T47D (cell line): ENCODE data around the gene CYP4F8.
A peak's percentile ranks its signal among the peaks of the same experiment; 100 is the strongest.

Experiments
- DNase-seq, 2 experiments: peaks; one replicate each; pipeline versions ENCODE4 v3.0.0 to v3.0.0-alpha.2; 2011 to 2012; ENCODE audit warnings: low read depth in 1 of 2, low spot score in 1 of 2
- JUND ChIP-seq: IDR thresholded peaks from 2 replicates; pipeline ENCODE4 v1.6.1; 2012; ENCODE audit warnings: low read depth
- in situ Hi-C: cut with HindIII; loops from 2 replicates; pipeline ENCODE4 v1.10.0; 2016; ENCODE audit warnings: low sequenced_read_pairs, low pct_unique_long_range_greater_than_20kb

The CYP4F8 gene

DNA sequence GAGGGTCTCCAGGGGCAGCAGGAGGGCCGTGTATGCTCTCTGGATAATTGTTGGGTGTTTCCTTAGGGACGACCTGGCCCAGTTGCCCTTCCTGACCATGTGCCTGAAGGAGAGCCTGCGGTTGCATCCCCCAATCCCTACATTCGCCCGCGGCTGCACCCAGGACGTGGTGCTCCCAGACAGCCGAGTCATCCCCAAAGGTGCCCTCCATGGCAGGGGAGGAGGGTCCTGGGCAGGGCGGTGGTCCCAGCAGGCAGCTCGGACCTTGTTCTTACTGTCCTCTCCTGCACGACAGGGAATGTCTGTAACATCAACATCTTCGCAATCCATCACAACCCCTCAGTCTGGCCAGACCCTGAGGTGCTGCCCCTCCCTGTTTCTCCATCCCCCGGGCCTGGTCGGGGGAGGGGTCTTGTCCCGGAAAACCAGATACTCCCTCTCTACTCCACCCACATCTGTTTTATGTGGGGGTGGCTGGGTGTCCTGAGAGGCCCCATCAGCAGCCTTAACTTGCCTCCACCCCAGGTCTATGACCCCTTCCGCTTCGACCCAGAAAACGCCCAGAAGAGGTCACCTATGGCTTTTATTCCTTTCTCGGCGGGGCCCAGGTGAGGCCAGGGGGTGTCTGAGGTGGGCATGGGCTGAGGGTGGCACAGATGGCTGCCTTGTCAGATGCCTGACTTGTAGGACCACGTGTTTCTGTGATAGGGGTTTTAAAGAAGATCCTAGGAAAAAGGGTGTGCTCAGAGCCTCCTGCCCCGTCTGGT lies 13.4 kb downstream of the CYP4F8 start:
- TF ChIP-seq JUND, result no peak
- DNase-seq, result no peak
- in situ Hi-C loops, result no loop called here

DNA sequence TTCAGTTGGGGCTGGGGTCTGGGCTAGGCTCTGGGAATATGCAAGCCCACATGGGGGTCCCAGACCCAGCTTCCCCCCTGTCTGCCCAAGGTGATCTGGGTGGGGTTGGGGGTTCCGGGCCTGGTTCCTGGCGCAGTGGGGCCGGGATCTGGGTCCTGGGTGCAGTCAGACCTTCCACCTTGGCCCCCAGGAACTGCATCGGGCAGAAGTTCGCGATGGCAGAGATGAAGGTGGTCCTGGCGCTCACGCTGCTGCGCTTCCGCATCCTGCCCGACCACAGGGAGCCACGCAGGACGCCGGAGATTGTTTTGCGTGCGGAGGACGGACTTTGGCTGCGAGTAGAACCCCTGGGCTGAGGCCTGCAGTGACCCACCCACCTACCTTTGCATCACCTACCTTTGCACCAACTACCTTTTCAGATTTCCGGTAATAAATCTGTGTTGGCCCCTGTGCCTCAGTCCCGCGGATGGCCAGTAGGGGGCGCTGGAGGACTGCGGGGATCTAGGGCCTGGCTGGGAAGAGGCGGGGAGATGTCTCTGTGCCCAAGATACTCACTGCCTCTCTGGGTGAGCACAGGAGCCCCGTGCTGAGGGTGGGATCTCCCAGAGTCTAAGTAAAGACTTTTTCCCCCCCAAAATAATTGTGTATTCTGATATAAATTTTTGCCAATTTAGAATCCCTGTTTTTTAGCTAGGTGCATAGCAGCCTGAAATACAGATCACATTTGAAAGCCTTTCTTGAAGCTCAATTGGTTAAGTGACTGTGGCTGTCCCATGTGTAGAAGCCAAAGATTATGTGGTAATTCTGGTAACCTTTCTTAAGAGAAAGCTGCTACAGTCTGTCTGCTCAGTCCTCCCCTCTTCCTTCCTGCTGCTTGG lies 14.2 kb downstream of the CYP4F8 start:
- no peak for TF ChIP-seq JUND
- DNase-seq, result peak; percentile 18 to 64
- in situ Hi-C loops, result no loop called here

DNA sequence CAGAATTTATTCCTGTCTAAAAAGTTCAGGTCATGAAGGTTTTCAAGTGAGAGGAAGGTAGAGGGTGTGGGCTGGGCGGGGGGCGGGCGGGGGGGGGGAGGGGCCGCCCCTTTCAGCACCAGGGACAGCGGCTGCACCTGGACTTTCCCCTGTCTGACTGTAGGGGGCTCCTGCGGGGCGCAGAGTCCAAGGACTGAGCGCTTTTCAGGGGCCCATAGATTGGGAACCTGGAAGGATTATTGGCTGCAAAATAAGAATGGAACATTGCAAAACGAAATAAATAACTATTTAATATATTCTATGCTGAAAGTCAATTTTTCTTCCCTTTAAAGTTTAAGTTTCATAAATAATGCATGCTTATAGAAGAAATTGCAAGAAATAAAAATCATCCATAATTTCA lies 16.8 kb downstream of the CYP4F8 start:
- in situ Hi-C loops, result no loop called here
- no peak for TF ChIP-seq JUND

DNA sequence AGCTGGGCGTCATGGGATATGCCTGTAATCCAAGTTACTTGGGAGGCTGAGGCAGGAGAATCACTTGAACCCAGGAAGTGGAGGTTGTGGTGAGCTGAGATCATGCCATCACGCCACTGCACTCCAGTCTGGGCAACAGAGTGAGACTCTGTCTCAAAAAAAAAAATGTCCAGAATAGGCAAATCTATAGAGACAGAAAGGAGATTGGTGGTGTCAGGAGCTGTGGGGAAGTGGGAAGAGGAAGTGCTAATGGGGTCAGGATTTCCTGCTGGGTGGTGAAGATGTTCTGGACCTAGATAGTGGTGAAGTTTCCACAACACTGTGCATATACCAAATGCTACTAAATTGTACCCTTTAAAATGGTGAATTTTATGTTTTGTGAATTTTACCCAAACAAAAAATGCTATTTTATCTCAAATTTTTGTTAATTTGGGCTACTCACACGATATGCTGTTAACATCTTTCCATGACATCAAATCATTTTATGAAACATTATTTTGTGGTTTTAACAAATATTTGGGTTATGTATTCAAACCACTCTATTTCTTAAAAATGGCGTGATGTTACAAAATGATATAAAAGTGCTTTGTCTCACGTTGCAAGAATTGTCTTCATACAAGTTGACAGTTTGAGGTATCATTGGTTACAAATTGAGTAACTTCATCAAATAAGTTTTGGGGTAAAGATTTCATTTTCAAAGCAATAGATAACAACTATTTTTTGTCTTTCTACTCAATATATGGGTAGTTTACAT lies 18.2 kb downstream of the CYP4F8 start:
- TF ChIP-seq JUND, result no peak
- in situ Hi-C loops, result no loop called here
- DNase-seq, result no peak

More for the DNA sequence above, 16.8 kb downstream of the CYP4F8 start:
- peak in 1 of 2 experiments; percentile 50 for DNase-seq

DNA sequence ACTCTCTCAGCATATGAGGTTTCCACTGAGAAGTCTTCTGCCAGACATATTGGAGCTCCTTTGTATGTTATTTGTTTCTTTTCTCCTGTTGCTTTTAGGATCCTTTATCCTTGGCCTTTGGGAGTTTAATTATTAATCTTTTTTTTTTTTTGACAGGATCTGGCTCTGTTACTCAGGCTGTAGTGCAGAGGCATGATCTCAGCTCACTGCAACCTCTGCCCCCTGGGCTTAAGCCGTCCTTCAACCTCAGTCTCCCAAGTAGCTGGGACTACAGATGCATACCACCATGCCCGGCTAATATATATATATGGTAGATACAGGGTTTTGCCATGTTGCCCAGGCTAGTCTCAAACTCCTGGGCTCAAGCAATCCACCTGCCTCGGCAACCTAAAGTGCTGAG lies 19.1 kb downstream of the CYP4F8 start:
- in situ Hi-C loops, result no loop called here
- DNase-seq, result no peak

DNA sequence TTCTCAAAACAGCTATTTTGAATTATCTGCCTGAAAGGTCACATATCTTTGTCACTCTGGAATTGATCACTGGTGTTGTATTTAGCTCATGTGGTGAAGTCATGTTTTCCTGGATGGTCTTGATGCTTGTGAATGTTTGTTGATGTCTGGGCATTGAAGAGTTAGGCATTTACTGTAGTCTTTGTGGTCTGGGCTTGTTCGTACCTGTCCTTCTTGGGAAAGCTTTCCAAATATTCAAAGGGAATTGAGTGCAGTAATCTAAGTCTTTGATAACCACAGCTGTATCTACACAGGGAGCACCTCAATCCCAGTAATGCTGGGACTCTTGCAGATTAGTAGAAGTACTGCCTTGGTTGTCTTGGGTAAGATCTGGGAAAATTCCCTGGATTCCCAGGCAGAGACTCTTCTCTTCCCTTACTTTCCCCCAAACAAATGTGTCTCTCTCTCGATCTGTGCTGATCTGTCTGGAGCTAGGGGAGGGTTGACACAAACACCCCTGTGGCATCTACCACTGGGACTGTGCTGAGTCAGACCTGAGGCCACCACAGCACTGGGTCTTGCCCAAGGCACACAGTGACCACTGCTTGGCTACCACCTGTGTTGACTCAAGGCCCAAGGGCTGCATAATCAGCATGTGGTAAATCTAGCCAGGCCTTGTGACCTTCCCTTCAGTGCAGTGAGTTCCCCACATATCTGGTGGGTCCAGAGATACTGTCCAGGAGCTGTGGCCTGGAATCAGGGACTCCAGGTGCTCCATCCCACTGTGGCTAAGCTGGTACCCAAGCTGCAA lies 20.2 kb downstream of the CYP4F8 start:
- in situ Hi-C loops, result no loop called here
- no peak for TF ChIP-seq JUND
- no peak for DNase-seq

More for the DNA sequence above, 19.1 kb downstream of the CYP4F8 start:
- TF ChIP-seq JUND, result no peak

DNA sequence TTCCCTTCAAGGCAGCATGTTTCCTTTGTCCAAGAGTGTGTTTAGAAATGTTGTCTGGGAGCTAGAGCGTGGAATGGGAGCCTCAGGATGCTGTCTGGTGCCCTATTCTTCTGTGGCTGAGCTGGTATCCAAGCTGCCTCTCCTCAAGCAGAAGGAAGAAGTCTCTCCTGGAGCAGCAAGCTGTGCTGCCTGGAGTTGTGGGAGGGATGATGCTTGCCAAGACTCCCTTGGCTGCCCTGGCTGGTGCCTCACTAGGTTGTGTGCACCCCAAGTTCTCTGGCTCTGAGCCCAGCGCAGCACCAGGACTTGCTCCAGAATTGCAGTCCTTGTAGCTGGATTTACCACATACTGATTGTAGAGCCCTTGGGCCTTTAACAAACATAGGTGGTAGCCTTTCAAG lies 21.0 kb downstream of the CYP4F8 start:
- no peak for TF ChIP-seq JUND
- no peak for DNase-seq
- in situ Hi-C loops, result no loop called here

DNA sequence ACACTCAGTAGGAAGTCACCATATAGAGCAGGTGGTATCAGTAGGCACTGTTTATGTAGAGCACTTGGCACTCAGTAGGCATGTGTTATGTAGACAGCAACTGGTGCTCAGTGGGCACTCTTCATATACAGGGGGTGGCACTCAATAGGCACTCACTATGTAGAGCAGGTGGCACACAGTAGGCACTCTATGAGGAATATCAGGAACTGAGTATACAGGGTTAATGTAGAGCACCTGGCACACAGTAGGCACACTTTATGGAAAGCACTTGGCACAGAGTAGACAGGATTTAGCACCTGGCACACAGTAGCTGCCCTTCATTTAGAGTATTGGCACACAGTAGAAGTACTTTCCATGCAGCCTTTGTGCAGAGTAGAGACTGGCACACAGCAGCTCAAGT lies 24.6 kb downstream of the CYP4F8 start:
- in situ Hi-C loops, result no loop called here

DNA sequence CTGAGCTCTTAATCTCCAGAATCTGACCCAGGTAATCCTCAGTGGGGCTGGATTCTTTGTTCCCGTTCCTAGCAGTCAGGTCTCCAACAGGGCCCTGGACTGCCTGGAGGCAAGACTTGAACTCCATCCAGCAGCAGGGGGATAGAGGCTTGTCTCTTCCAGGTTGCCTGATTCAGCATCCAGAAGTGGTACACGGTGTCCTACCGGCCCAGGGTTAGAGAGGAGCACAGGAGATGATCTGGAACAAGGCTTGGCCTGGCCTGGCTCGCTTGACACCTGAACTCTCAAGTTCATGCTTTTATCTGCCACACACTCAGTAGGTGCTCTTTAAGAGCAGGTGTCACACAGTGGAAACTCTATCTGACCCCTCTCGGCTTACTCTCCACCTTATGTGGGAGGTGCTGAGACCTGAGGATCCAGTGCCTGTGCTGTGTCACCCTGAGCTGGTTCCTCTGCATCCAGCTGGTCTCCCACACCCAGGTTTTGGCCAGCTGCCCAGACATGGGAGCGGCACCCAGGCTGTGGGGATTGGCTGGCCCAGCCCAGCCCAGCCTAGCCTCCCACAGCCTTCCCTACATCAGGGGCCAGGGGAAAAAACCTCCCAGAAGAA lies 25.4 kb downstream of the CYP4F8 start, which contains the start of gene CYP4F3:
Gene CYP4F3, plus strand, starts transcription at position 604 of the 610 bp plus-strand sequence. CDS start 519 bp downstream, outside the sequence.
- in situ Hi-C loops, result no loop called here
- no peak for TF ChIP-seq JUND
- peak in 1 of 2 experiments; percentile 33 for DNase-seq

More for the DNA sequence above, 24.6 kb downstream of the CYP4F8 start:
- TF ChIP-seq JUND, result no peak
- DNase-seq, result no peak

DNA sequence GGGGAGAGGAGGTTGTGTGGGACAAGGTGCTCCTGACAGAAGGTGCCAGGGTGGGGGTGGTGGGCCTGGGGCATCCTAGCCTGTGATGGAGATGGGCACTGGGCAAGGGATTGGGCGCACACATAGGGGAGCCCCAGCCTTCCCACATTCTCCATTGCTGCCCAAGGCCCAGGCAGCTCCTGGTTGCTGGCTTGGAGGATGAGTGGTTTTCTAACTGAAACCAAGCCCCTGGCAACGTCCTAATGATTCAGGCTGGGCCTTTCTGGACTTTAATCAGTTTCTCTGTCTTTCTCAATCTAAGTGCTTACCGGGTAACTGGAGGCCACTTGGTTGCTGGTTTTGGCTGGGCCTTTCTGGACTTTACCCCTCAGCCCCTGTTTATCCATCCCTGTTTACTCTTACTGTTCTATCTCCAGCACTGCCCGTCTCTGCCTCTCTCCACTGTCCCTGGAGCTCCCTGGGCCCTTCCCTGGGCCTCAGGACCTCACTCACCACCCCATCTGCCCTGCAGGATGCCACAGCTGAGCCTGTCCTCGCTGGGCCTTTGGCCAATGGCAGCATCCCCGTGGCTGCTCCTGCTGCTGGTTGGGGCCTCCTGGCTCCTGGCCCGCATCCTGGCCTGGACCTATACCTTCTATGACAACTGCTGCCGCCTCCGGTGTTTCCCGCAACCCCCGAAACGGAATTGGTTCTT lies 26.0 kb downstream of the CYP4F8 start:
- no peak for DNase-seq
- in situ Hi-C loops, result no loop called here
- TF ChIP-seq JUND, result no peak
